Endothelial cell (in vitro differentiated cells): ENCODE measurements around the gene TAPT1. TPM values are rescaled to one million over a fixed set of nuclear protein-coding genes. Genes with fewer than 3 reads are reported as not detected.

ENCODE experiments used
- DNase-seq: peaks from one replicate; pipeline ENCODE4 v3.0.0; 2021; ENCODE audit warnings: low spot score
- H3K27ac Mint-ChIP-seq: one replicate; pipeline ENCODE4 v1.8.0; 2021; ENCODE audit warnings: mixed read lengths, inconsistent platforms; ENCODE audit not compliant: unreplicated experiment
- H3K27me3 Mint-ChIP-seq: one replicate; pipeline ENCODE4 v1.8.0; 2021; ENCODE audit warnings: mild to moderate bottlenecking, moderate library complexity, mixed read lengths, inconsistent platforms; ENCODE audit not compliant: unreplicated experiment
- H3K36me3 Mint-ChIP-seq: one replicate; pipeline ENCODE4 v1.8.0; 2021; ENCODE audit warnings: mild to moderate bottlenecking, low read depth, mixed read lengths, inconsistent platforms; ENCODE audit not compliant: unreplicated experiment
- H3K4me1 Mint-ChIP-seq: one replicate; pipeline ENCODE4 v1.8.0; 2021; ENCODE audit warnings: mild to moderate bottlenecking, mixed read lengths, inconsistent platforms; ENCODE audit not compliant: unreplicated experiment
- H3K4me3 Mint-ChIP-seq: one replicate; pipeline ENCODE4 v1.8.0; 2021; ENCODE audit warnings: mild to moderate bottlenecking, mixed read lengths, inconsistent platforms; ENCODE audit not compliant: unreplicated experiment
- H3K9me3 Mint-ChIP-seq: one replicate; pipeline ENCODE4 v1.8.0; 2021; ENCODE audit warnings: mixed read lengths, inconsistent platforms; ENCODE audit not compliant: unreplicated experiment
- total RNA-seq: library from RNA; stranded (reverse); fragmentation: NEBNext Ultra II Directional; extraction: Animal tissue kit (Norgen Biotek cat#: 25700); gene quantifications from one replicate; pipeline ENCODE4 v1.2.1, GENCODE V29; 2021; ENCODE audit not compliant: unreplicated experiment
- TF ChIP-seq, protein P1 (sequence below): fragments of 200-600 bp; sonication (generic); IDR thresholded peaks from one replicate; pipeline ENCODE4 v1.5.0; 2021; ENCODE audit warnings: antibody characterized with exemption; ENCODE audit not compliant: unreplicated experiment

Gene TAPT1
- total RNA-seq, 1 donor from 2014 or later = 18.4 TPM

DNA sequence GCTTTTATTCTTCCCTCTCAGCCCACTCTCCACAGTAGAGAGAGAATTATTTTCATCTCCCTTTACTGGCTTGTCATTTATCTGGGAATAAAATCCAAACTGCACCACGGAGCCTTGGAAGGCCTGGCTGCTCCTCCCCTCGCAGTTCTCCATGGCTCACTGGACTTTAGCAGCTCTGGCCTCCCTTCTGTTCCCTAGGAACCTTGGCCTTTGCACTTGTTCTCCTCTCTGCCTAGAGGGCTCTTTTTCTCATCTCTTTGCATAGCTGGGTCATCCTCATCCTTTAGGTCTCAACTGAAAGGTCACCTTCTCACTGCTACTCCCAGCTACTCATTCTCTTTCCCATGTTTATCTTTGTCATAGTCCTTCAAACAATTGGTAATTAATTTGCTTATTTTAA is 31.3 kb upstream of the TAPT1 start:
- Mint-ChIP-seq H3K27ac (no peak overlapping the region), H3K4me1 (peaks cover 13% of the 10 kb centered on the region), H3K4me3 (no peak overlapping the region), H3K36me3 (peaks cover 11% of the 10 kb centered on the region), H3K9me3 (no peaks in the 10 kb centered on the region), H3K27me3 (no peaks in the 10 kb centered on the region)
- TF ChIP-seq, protein P1, sequence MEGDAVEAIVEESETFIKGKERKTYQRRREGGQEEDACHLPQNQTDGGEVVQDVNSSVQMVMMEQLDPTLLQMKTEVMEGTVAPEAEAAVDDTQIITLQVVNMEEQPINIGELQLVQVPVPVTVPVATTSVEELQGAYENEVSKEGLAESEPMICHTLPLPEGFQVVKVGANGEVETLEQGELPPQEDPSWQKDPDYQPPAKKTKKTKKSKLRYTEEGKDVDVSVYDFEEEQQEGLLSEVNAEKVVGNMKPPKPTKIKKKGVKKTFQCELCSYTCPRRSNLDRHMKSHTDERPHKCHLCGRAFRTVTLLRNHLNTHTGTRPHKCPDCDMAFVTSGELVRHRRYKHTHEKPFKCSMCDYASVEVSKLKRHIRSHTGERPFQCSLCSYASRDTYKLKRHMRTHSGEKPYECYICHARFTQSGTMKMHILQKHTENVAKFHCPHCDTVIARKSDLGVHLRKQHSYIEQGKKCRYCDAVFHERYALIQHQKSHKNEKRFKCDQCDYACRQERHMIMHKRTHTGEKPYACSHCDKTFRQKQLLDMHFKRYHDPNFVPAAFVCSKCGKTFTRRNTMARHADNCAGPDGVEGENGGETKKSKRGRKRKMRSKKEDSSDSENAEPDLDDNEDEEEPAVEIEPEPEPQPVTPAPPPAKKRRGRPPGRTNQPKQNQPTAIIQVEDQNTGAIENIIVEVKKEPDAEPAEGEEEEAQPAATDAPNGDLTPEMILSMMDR = no peak
- DNase-seq = no peak

DNA sequence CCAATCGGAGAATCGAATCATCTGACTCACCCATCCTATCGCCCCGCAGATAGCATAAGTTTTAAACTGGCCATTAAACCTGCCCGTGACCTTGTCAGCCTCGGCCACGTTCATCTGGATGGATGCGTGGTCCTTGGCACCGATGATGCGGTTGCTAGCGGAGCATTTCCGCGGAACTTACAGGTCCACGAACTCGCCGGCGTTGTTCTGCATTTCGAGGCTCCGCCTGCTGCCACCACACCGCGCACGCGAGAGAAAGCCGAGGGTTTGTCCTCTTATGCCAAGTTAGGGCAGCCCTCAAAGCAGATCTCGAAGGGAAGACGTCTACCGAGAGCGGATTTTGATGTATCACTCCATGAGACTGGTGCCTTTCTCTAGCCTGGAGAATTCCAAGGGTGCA is 30.1 kb upstream of the TAPT1 start:
- Mint-ChIP-seq H3K4me1 (peaks cover 8% of the 10 kb centered on the region), H3K27me3 (no peaks in the 10 kb centered on the region), H3K27ac (no peak overlapping the region), H3K9me3 (no peaks in the 10 kb centered on the region), H3K4me3 (no peak overlapping the region), H3K36me3 (peaks cover 11% of the 10 kb centered on the region)
- TF ChIP-seq, protein P1 = no peak
- no peak for DNase-seq

DNA sequence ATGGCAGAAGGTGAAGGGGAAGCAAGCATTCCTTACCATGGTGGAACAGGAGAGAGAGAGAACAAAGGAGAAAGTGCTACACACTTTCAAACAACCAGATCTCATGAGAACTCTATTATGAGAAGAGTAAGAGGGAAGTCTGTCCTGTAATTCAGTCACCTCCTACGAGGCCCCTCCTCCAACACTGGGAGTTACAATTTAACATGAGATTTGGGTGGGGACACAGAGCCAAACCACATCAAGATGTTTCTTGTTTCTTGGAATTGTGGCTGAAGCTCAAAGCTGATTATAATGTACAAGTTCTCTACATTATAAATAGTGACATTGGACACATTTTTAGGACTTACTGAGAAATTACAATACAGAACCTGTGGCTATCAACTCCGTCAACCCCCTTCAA is 29.5 kb upstream of the TAPT1 start:
- no peaks in the 10 kb centered on the region for H3K9me3 Mint-ChIP-seq
- H3K36me3 Mint-ChIP-seq = peaks cover 11% of the 10 kb centered on the region
- no peak overlapping the region for H3K27ac Mint-ChIP-seq
- TF ChIP-seq, protein P1 = no peak
- no peaks in the 10 kb centered on the region for H3K27me3 Mint-ChIP-seq
- DNase-seq = no peak
- no peak overlapping the region for H3K4me3 Mint-ChIP-seq
- peaks cover 8% of the 10 kb centered on the region for H3K4me1 Mint-ChIP-seq

DNA sequence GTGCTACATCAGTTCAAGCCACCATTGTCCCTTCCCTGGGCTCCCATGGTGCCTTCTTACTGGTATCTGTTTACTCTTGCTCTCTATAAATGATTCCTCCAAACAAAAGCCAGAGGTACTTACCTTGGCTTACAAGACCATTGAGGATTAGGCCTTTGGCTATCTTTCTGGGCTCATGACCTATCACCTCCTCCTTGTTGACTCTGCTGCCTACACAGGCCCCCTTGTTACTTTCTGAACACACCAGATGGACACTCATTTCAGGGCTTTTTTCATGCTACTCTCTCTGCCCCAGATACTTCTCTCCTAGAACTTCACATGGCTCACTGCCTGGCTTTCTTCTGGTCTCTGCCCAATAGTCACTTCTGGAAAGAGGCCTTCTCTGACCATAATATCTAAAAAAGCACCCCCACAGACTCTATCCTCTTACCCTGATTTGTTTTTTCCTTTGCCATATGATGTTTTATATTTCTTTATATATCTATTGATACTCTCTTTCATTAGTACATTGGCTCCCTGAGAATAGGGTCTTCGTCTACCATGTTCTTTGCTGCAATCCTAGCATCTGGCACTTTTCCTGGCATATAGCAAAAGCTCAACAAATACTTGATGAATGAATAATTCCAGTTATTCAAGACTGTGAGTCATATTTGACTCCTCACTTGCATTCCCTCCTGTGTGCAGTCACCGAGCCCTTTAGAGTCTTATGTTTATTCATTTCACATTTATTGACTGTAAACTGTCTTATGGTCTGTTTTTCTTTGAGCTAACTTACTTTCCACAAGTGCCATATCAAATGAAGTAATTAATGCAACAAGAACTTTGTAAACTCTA is 27.1 kb upstream of the TAPT1 start:
- Mint-ChIP-seq H3K27me3 (peaks cover 1% of the 10 kb centered on the region), H3K36me3 (peaks cover 11% of the 10 kb centered on the region), H3K4me3 (no peak overlapping the region), H3K27ac (no peak overlapping the region), H3K9me3 (no peaks in the 10 kb centered on the region), H3K4me1 (peaks cover 8% of the 10 kb centered on the region)
- DNase-seq = no peak
- TF ChIP-seq, protein P1 = no peak

DNA sequence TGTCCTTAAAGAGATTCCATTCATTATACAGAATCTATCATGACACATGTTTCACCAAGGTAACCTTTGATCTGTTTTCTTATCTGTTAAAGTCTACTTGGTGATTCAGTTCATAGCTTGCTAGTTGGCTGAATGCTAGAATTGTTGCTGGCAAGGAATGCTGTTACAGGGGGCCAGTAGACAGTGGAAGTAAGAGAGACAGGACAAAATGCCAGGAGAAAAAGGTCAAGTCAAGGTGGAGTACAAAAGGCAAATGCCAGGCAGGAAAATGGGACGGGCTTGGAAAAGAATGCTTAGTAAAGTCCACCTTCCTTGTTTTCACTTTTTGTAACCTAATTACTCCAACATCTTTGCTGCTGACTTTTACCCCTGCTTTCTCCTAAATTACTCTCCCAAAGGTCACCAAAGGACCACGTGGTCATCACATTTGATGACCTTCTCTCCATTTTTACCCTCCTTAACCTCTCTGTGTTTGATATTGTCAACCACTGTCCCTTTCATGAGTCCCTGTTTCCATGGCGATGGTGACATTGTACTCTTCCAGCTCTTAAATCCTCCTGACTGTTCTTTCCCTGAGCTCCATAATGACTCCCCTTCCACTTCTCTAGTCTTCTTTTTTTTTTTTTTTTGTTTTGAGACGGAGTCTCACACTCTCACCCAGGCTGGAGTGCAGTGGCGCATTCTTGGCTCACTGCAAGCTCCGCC is 24.5 kb upstream of the TAPT1 start:
- Mint-ChIP-seq H3K4me1 (peaks cover 11% of the 10 kb centered on the region), H3K36me3 (peaks cover 11% of the 10 kb centered on the region), H3K27ac (no peak overlapping the region), H3K9me3 (no peaks in the 10 kb centered on the region), H3K4me3 (no peak overlapping the region), H3K27me3 (peaks cover 1% of the 10 kb centered on the region)
- TF ChIP-seq, protein P1 = no peak
- DNase-seq = no peak
